Spleen (tissue), 11 donors: Measurements from ENCODE around the gene THSD4. TPM values are rescaled to one million over a fixed set of nuclear protein-coding genes. Genes with fewer than 3 reads are reported as not detected.

Experiments used
- DNase-seq: peaks from one replicate; pipeline ENCODE4 v3.0.0-alpha.2; 2020
- H3K27ac ChIP-seq, 8 donors: fragments of 200-600 bp; sonication (generic) in 7 of 8; 1 replicate in 4 of 8; 2 replicates in 4 of 8; pipeline versions ENCODE4 v1.5.0 to v1.8.0; 2016 to 2021; ENCODE audit warnings: inconsistent platforms in 4 of 8, mild to moderate bottlenecking in 4 of 8, moderate library complexity in 1 of 8
- H3K27me3 ChIP-seq, 7 donors: fragments of 200-600 bp; sonication (generic) in 6 of 7; replicated peaks in 1 of 7; 1 replicate in 4 of 7; 2 replicates in 3 of 7; pipeline versions ENCODE4 v1.5.0 to v1.8.0; 2016 to 2021; ENCODE audit warnings: inconsistent platforms in 3 of 7, mild to moderate bottlenecking in 1 of 7
- H3K36me3 ChIP-seq, 6 donors: fragments of 200-600 bp; sonication (generic) in 5 of 6; 1 replicate in 4 of 6; 2 replicates in 2 of 6; pipeline versions ENCODE4 v1.5.0 to v1.8.0; 2016 to 2021; ENCODE audit warnings: inconsistent platforms in 2 of 6
- H3K4me1 ChIP-seq, 6 donors: fragments of 200-600 bp; sonication (generic) in 5 of 6; 1 replicate in 3 of 6; 2 replicates in 3 of 6; pipeline versions ENCODE4 v1.5.0 to v1.8.0; 2016 to 2021; ENCODE audit warnings: inconsistent platforms in 3 of 6
- H3K4me3 ChIP-seq, 8 donors: fragments of 200-600 bp; sonication (generic) in 7 of 8; 1 replicate in 4 of 8; 2 replicates in 4 of 8; pipeline versions ENCODE4 v1.5.0 to v1.8.0; 2016 to 2021; ENCODE audit warnings: inconsistent platforms in 4 of 8, mild to moderate bottlenecking in 4 of 8, moderate library complexity in 2 of 8
- H3K9me3 ChIP-seq, 8 donors: fragments of 200-600 bp; sonication (generic) in 7 of 8; 1 replicate in 4 of 8; 2 replicates in 4 of 8; pipeline versions ENCODE4 v1.5.0 to v1.8.0; 2016 to 2021; ENCODE audit warnings: inconsistent platforms in 4 of 8
- POLR2A ChIP-seq, 3 donors: fragments of 450-650 bp; IDR thresholded peaks; one replicate each; pipeline ENCODE4 v1.5.1; 2017; ENCODE audit warnings: antibody characterized with exemption in 3 of 3, mild to moderate bottlenecking in 1 of 3
- POLR2AphosphoS5 ChIP-seq, 3 donors: sonication (generic); formaldehyde crosslinking; IDR thresholded peaks; one replicate each; pipeline ENCODE4 v1.5.1; 2017; ENCODE audit warnings: antibody characterized with exemption in 3 of 3
- WGBS, 5 donors: extraction: QIAGEN DNeasy Blood & Tissue Kit in 3 of 5; methylation state at CpG; one replicate each; pipeline versions ENCODE4 v1.1.5 to v1.1.7; 2013 to 2018; 5-methylcytosine and 5-hydroxymethylcytosine counted together
- intact Hi-C: fragments of 100-400 bp; cut with DNase I; formaldehyde crosslinking; loops from one replicate; pipeline ENCODE4 v1.15.0; 2023; ENCODE audit warnings: low total_unique reads
- polyA plus RNA-seq, 3 donors: library from polyadenylated mRNA; stranded (reverse); fragments of 200-250 nt; gene quantifications; one replicate each; pipeline ENCODE4 v1.2.1, GENCODE V29; 2013
- total RNA-seq, 7 donors: library from RNA; depleted of rRNA in 3 of 7; stranded (reverse); fragments of >200 nt in 3 of 7; fragmentation: NEBNext Ultra II Directional in 4 of 7; extraction: Animal tissue kit (Norgen Biotek cat#: 25700) in 4 of 7; gene quantifications; one replicate each; pipeline versions ENCODE4 v1.1.0 to v1.2.1, GENCODE V29; 2016 to 2021
- TF ChIP-seq, protein P1 (sequence below), 11 experiments: fragments of 200-600 bp in 7 of 11; fragments of 450-650 bp in 4 of 11; sonication (generic) in 4 of 11; IDR thresholded peaks in 8 of 11; conservative IDR thresholded peaks in 3 of 11; 1 replicate in 7 of 11; 2 replicates in 4 of 11; pipeline versions ENCODE4 v1.4.0 to v1.8.0; 2016 to 2021; ENCODE audit warnings: antibody characterized with exemption in 11 of 11, inconsistent platforms in 4 of 11, mild to moderate bottlenecking in 1 of 11
- donor health status: healthy with polysubstance abuse.
- donor health status: DM: no; HTN: no; CAD: no; lungs with moderate emphysema.
- donor health status: DM: no; HTN: no; CAD: no.
- donor health status: Bipolar disorder and iron deficiency.
- donor health status: healthy.
- donor health status: DM: no; HTN: no; CAD: no.
- donor health status: DM: yes; HTN: yes; CAD: no.

THSD4 gene
- total and polyA plus RNA-seq, 10 donors, result 0.29 to 11.3 (median 3.4) TPM

DNA sequence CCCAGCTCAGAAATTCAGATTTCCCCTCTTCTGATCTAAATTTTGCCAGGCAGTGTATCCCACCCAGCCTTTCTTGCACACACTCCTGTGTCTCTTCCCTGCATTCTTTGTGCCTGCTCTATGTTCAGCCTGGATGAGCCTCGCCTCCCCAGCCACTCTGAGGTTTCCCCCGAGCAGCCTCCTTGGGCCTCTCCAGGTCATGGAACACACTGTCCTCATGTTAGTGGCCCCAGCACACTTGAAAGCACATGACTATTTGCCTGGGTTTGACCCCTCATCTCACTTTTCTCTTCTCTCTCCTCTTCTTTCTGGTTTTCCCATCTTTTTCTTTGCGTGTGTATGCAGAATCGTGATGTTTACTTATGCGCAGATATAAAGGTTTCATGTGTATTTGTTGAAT lies 3.1 kb downstream of the THSD4 start:
- Histone ChIP-seq H3K36me3 (no peaks in the 10 kb centered on the region), H3K4me3 (no peak overlapping the region), H3K27me3 (peaks cover 0 to 75% (median 28%) of the 10 kb centered on the region in 7 donors), H3K27ac (no peak overlapping the region), H3K9me3 (no peaks in the 10 kb centered on the region), H3K4me1 (peaks cover 5 to 15% (median 12%) of the 10 kb centered on the region in 6 donors)
- WGBS, 5 donors, result 81 to 96% (median 87%) methylated on average over 5 of the region's 5 CpGs
- intact Hi-C loops, result loop anchor here (10.0 kb wide), 1 partner anchor 316 kb away; no protein-coding TSS in a partner anchor
- TF ChIP-seq, protein P1, sequence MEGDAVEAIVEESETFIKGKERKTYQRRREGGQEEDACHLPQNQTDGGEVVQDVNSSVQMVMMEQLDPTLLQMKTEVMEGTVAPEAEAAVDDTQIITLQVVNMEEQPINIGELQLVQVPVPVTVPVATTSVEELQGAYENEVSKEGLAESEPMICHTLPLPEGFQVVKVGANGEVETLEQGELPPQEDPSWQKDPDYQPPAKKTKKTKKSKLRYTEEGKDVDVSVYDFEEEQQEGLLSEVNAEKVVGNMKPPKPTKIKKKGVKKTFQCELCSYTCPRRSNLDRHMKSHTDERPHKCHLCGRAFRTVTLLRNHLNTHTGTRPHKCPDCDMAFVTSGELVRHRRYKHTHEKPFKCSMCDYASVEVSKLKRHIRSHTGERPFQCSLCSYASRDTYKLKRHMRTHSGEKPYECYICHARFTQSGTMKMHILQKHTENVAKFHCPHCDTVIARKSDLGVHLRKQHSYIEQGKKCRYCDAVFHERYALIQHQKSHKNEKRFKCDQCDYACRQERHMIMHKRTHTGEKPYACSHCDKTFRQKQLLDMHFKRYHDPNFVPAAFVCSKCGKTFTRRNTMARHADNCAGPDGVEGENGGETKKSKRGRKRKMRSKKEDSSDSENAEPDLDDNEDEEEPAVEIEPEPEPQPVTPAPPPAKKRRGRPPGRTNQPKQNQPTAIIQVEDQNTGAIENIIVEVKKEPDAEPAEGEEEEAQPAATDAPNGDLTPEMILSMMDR (IDR thresholded peaks at IDR 0.05 in 8 of 11, conservative IDR thresholded peaks at IDR 0.05 in 3 of 11), result no peak
- TF ChIP-seq POLR2A (IDR thresholded peaks at IDR 0.05) (no peak), POLR2AphosphoS5 (IDR thresholded peaks at IDR 0.05) (no peak)
- DNase-seq, result no peak

DNA sequence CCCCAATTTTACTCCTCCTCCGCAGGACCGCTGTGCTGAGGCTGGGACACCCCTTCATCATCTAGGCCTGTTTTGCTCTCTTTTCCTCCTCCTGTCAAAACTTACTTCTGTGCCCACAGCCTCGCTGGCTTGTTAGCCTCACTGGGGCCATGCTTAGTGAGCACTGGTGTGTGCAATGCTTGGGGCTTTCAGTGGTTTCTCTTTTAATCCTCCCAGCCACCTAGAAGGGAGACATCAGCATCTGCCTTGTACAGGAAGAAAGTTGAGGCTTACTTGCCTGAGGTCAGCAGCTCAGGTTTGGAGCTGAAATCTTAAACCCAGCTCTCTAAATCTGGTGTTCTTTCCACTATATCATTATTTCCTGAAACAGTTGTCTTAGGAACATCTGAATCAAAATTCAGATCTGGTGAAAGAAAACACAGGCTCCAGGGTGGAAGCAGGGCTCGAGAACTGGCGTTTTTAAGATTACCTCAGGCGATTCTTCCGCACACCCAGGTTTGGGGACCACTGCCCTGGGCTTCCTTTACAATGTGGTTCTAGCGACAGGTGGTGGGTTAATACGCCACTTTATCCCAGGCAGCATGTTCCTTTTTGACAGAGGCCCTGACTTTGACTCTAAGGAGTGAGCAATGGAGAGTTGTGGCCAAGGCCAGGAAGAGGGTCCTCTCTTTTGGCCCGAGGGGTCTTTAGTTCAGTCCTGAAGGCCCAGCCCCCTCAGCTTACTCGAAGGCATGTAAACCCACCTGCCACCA lies 3.8 kb downstream of the THSD4 start:
- 85 to 95% (median 88%) methylated on average over 11 of the region's 11 CpGs for WGBS, 5 donors
- H3K27me3 ChIP-seq, result peaks cover 0 to 73% (median 23%) of the 10 kb centered on the region in 7 donors
- peaks cover 5 to 15% (median 12%) of the 10 kb centered on the region in 6 donors for H3K4me1 ChIP-seq
- no peak for TF ChIP-seq POLR2AphosphoS5 (IDR thresholded peaks at IDR 0.05)
- no peak for TF ChIP-seq POLR2A (IDR thresholded peaks at IDR 0.05)
- TF ChIP-seq, protein P1 (IDR thresholded peaks at IDR 0.05 in 8 of 11, conservative IDR thresholded peaks at IDR 0.05 in 3 of 11), result no peak
- DNase-seq, result no peak
- intact Hi-C loops, result loop anchor here (10.0 kb wide), 1 partner anchor 316 kb away; no protein-coding TSS in a partner anchor
- H3K36me3 ChIP-seq, result no peaks in the 10 kb centered on the region
- H3K27ac ChIP-seq, result no peak overlapping the region
- no peaks in the 10 kb centered on the region for H3K9me3 ChIP-seq
- H3K4me3 ChIP-seq, result no peak overlapping the region

DNA sequence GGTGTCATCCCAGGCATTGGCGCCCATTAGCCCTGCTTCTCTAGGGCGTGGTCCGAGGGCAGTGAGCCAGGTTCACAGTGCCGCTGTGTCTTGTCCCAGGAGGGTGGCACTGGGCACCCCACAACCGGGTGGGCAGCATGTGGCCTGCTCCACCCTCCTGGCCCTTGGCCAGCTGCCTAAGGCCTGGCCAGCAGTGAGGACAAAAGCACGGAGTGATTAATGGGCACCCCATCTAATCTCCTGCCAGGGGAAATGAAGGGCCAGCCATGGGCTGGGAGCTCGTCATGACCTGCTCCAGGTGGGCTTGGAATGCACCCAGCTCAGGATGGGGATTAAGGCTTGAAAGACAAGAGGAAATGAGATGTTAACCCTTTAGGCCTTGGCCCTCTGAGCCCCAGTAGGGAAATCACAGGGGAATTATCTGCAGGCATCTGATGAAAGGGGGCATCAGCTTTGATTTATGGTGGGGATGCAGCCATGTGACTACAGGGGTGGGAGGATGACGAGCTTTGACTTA lies 5.2 kb downstream of the THSD4 start:
- peaks cover 5 to 10% (median 7%) of the 10 kb centered on the region in 6 donors for H3K4me1 ChIP-seq
- TF ChIP-seq POLR2A (IDR thresholded peaks at IDR 0.05), result no peak
- no peak for TF ChIP-seq POLR2AphosphoS5 (IDR thresholded peaks at IDR 0.05)
- TF ChIP-seq, protein P1 (IDR thresholded peaks at IDR 0.05 in 8 of 11, conservative IDR thresholded peaks at IDR 0.05 in 3 of 11), result no peak
- no peak overlapping the region for H3K27ac ChIP-seq
- intact Hi-C loops, result no loop called here
- peaks cover 0 to 65% (median 14%) of the 10 kb centered on the region in 7 donors for H3K27me3 ChIP-seq
- no peaks in the 10 kb centered on the region for H3K9me3 ChIP-seq
- no peak overlapping the region for H3K4me3 ChIP-seq
- DNase-seq, result no peak
- no peaks in the 10 kb centered on the region for H3K36me3 ChIP-seq
- 72 to 86% (median 77%) methylated on average over 8 of the region's 8 CpGs for WGBS, 5 donors

DNA sequence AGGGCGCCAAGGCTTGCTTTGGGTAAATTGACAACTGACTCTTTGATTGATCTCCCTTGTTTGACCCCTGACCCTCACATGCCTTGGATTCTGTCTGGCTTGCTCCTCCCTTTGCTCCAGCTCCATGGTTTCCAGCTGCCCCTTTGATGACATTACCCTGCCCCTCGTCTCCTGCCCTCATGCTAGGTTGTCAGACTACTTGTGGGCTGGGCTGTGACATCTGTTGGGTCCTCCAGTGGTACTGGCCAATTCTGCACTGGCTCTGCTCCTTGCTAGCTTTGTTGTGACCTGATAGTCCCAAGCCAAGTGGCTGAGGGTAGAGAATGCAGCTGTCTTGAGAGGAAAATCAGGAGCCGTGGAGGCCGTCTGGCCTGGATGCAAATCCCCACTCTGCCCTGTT lies 6.2 kb downstream of the THSD4 start:
- Histone ChIP-seq H3K27ac (no peak overlapping the region), H3K36me3 (no peaks in the 10 kb centered on the region), H3K4me1 (peaks cover 0 to 1% (median 0%) of the 10 kb centered on the region in 6 donors), H3K9me3 (no peaks in the 10 kb centered on the region), H3K4me3 (no peak overlapping the region), H3K27me3 (peaks cover 0 to 62% (median 7%) of the 10 kb centered on the region in 7 donors)
- intact Hi-C loops, result no loop called here
- 61 to 87% (median 78%) methylated on average over 3 to 4 of the region's 4 CpGs for WGBS, 5 donors
- DNase-seq, result no peak
- TF ChIP-seq, protein P1 (IDR thresholded peaks at IDR 0.05 in 8 of 11, conservative IDR thresholded peaks at IDR 0.05 in 3 of 11), result no peak
